ENCODE data around the gene CYB5R3. TPM values are rescaled to one million over a fixed set of nuclear protein-coding genes. Genes with fewer than 3 reads are reported as not detected.

CYB5R3 gene
- total RNA-seq, 4 donors from 2014 or later: 134 to 200 (median 176) TPM

DNA sequence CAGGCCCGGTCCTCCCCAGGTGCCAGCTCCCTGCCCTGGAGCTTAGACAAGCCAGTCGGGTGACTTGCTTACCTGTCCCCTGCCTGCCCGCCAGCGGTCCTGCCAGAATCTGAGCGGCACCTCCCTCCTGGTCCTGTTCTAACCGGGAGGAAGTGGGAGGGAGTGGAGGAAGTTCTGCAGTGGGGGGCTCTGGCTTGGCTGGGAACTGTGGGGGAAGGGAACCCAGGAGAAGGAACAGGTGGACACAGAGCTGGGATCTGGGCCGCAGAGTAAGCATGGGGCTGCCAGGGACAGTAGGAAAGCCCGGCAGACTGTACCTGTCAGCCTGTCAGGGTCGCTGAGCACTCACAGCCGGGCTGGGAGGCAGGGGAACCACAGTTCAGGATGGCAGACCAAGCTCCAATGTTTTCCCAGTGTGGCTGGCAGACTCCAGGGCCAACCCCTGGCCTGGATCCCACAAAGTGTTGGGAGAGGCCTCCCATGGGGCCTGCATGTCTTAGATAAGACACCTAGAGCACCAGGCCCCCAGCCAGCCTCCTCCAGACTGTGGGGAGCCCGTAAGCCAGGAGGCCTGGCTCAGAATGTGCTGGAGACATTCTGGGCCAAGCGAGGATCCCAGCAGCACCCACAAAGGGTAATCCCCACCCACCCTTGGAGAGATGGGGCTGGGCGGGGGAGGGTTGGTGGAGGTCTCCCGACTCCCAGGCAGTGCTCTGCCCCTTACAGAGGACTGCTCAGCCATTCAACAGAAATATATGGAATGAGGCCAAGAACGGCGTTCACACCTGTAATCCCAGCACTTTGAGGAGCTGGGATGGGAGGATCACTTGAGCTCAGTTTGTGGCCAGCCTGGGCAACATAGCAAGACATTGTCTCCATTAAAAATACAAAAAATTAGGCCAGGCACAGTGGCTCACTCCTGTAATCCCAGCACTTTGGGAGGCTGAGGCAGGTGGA lies 2.3 kb downstream of the CYB5R3 start:
- H3K27me3 ChIP-seq: no peaks in the 10 kb centered on the region
- H3K4me3 ChIP-seq: peak overlapping the region in 3 of 4 donors; percentile 0 to 92 (median 14)
- WGBS, 2 donors: 51 to 53% methylated on average over 14 to 16 of the region's 16 CpGs
- H3K9me3 ChIP-seq: no peaks in the 10 kb centered on the region
- peaks cover 3 to 72% (median 61%) of the 10 kb centered on the region in 4 donors for H3K4me1 ChIP-seq
- no peak for DNase-seq (ENCODE audit: low spot score in 2 of 2)
- no peaks in the 10 kb centered on the region for H3K36me3 ChIP-seq
- no peak for TF ChIP-seq CTCF (IDR thresholded peaks at IDR 0.05)
- TF ChIP-seq EP300 (IDR thresholded peaks at IDR 0.05): no peak
- no peak for TF ChIP-seq POLR2A (IDR thresholded peaks at IDR 0.05)
- H3K27ac ChIP-seq: peak overlapping the region; percentile 60 to 99 (median 96)

DNA sequence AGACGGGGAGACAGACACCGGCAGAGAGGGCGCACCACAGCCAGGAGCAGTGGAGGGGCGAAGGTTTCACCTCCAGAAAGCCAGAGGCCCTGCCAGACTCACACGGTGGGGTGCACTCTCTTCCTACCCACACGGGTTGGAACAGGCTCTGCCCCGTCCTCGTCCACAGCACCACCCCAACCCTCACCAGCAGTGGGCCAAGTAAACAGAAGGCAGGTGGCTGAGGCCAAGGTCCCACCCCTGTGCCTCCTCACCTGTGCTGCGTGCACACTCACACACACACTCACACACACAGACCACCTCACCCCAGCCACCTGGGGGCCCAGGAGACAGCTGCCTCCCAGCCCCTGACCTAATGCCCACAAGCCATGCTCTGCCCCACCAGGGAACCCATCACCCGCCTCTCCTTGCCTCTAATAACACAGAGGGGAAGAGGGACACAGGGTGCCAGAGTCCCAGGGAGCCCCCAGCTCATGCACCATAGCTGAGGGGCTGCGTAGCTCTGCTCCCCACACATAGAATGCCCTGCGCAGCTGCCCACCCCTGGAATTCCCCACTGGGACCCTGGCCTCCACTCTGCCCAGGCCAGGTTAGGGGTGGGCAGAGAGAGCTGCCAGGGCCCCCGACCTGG lies 3.1 kb downstream of the CYB5R3 start:
- WGBS, 2 donors: 56 to 80% methylated on average over 1 to 12 of the region's 13 CpGs
- no peak for DNase-seq (ENCODE audit: low spot score in 2 of 2)
- no peaks in the 10 kb centered on the region for H3K36me3 ChIP-seq
- peak overlapping the region; percentile 60 to 99 (median 96) for H3K27ac ChIP-seq
- peak overlapping the region; percentile 7 to 92 (median 10) for H3K4me3 ChIP-seq
- TF ChIP-seq CTCF (IDR thresholded peaks at IDR 0.05) (no peak), EP300 (IDR thresholded peaks at IDR 0.05) (no peak), POLR2A (IDR thresholded peaks at IDR 0.05) (no peak)
- H3K27me3 ChIP-seq: no peaks in the 10 kb centered on the region
- H3K9me3 ChIP-seq: no peaks in the 10 kb centered on the region
- H3K4me1 ChIP-seq: peaks cover 3 to 79% (median 63%) of the 10 kb centered on the region in 4 donors

- Histone ChIP-seq H3K9me3 (no peaks in the 10 kb centered on the region), H3K27me3 (no peaks in the 10 kb centered on the region), H3K4me1 (peaks cover 3 to 84% (median 63%) of the 10 kb centered on the region in 4 donors), H3K4me3 (peak overlapping the region; percentile 7 to 92 (median 10)), H3K27ac (peak overlapping the region; percentile 60 to 99 (median 96)), H3K36me3 (no peaks in the 10 kb centered on the region)
- WGBS, 2 donors: 47 to 50% methylated on average over 16 to 18 of the region's 19 CpGs
- DNase-seq (ENCODE audit: low spot score in 2 of 2): no peak
- TF ChIP-seq POLR2A (IDR thresholded peaks at IDR 0.05): peak in 1 of 2 donors; percentile 46
- TF ChIP-seq EP300 (IDR thresholded peaks at IDR 0.05): peak in 1 of 2 donors; percentile 56
- TF ChIP-seq CTCF (IDR thresholded peaks at IDR 0.05): no peak
Observed at GRCh38 chr22:42645341-42645937, 3.8 kb downstream of the CYB5R3 start.

GRCh38 chr22:42644422-42645340 lies 4.5 kb downstream of the CYB5R3 start:
- TF ChIP-seq POLR2A (IDR thresholded peaks at IDR 0.05): no peak
- no peak for TF ChIP-seq EP300 (IDR thresholded peaks at IDR 0.05)
- no peak for TF ChIP-seq CTCF (IDR thresholded peaks at IDR 0.05)
- H3K4me1 ChIP-seq: peaks cover 3 to 91% (median 64%) of the 10 kb centered on the region in 4 donors
- peak overlapping the region in 3 of 4 donors; percentile 7 to 92 (median 7) for H3K4me3 ChIP-seq
- peak in 1 of 2 donors; percentile 57 for DNase-seq (ENCODE audit: low spot score in 2 of 2)
- peak overlapping the region; percentile 60 to 99 (median 96) for H3K27ac ChIP-seq
- H3K9me3 ChIP-seq: no peaks in the 10 kb centered on the region
- 12 to 13% methylated on average over 21 to 22 of the region's 22 CpGs for WGBS, 2 donors
- H3K27me3 ChIP-seq: no peaks in the 10 kb centered on the region
- H3K36me3 ChIP-seq: no peaks in the 10 kb centered on the region
